Measurements from ENCODE around the gene GTPBP1.
A peak's percentile ranks its signal among the peaks of the same experiment; 100 is the strongest.

The GTPBP1 gene

GRCh38 chr22:38699143-38699542 lies 6.6 kb upstream of the GTPBP1 start:
- peak overlapping the region; percentile 94 to 97 for H3K27ac ChIP-seq
- no peaks in the 10 kb centered on the region for H3K27me3 ChIP-seq
- H3K36me3 ChIP-seq, result peaks cover 0 to 4% (median 0%) of the 10 kb centered on the region in 3 donors
- peak overlapping the region; percentile 68 to 77 for H3K4me3 ChIP-seq
- intact Hi-C loops (cut with DNase I; ENCODE audit: low total_unique reads), result no loop called here
- H3K9me3 ChIP-seq, result no peaks in the 10 kb centered on the region
- peaks cover 0 to 59% (median 36%) of the 10 kb centered on the region in 4 donors for H3K4me1 ChIP-seq
- no peak for TF ChIP-seq CTCF (IDR thresholded peaks at IDR 0.05)
- DNase-seq, result no peak

GRCh38 chr22:38699784-38700183 lies 6.0 kb upstream of the GTPBP1 start:
- peaks cover 0 to 62% (median 39%) of the 10 kb centered on the region in 4 donors for H3K4me1 ChIP-seq
- intact Hi-C loops (cut with DNase I; ENCODE audit: low total_unique reads), result no loop called here
- H3K27ac ChIP-seq, result peak overlapping the region; percentile 94 to 97
- H3K9me3 ChIP-seq, result no peaks in the 10 kb centered on the region
- H3K36me3 ChIP-seq, result no peaks in the 10 kb centered on the region
- no peaks in the 10 kb centered on the region for H3K27me3 ChIP-seq
- H3K4me3 ChIP-seq, result peak overlapping the region; percentile 68 to 77
- no peak for TF ChIP-seq CTCF (IDR thresholded peaks at IDR 0.05)
- DNase-seq, result no peak

- H3K27ac ChIP-seq, result peak overlapping the region; percentile 94 to 97
- no peaks in the 10 kb centered on the region for H3K27me3 ChIP-seq
- H3K9me3 ChIP-seq, result no peaks in the 10 kb centered on the region
- intact Hi-C loops (cut with DNase I; ENCODE audit: low total_unique reads), result no loop called here
- peak overlapping the region; percentile 68 to 77 for H3K4me3 ChIP-seq
- peak; percentile 63 to 84 for DNase-seq
- TF ChIP-seq CTCF (IDR thresholded peaks at IDR 0.05), result no peak
- no peaks in the 10 kb centered on the region for H3K36me3 ChIP-seq
- peaks cover 0 to 60% (median 41%) of the 10 kb centered on the region in 4 donors for H3K4me1 ChIP-seq
Observed at GRCh38 chr22:38700270-38700788, 5.4 kb upstream of the GTPBP1 start.

- Histone ChIP-seq H3K9me3 (no peaks in the 10 kb centered on the region), H3K27me3 (no peaks in the 10 kb centered on the region), H3K4me1 (peaks cover 0 to 54% (median 37%) of the 10 kb centered on the region in 4 donors), H3K4me3 (peak within 1 kb of the TSS; percentile 68 to 77), H3K27ac (peak within 1 kb of the TSS; percentile 94 to 97), H3K36me3 (no peaks in the 10 kb centered on the region)
- peak in 1 of 2 experiments; percentile 29 for TF ChIP-seq CTCF (IDR thresholded peaks at IDR 0.05)
- DNase-seq, result peak; percentile 91 to 96
- intact Hi-C loops (cut with DNase I; ENCODE audit: low total_unique reads), result no loop called here
Observed at GRCh38 chr22:38700789-38701628, 4.7 kb upstream of the GTPBP1 start, which contains the start of gene JOSD1. TSS of gene JOSD1 (minus strand) at chr22:38700943. CDS start at chr22:38699987, 956 bp downstream.

- Histone ChIP-seq H3K27me3 (no peaks in the 10 kb centered on the region), H3K9me3 (no peaks in the 10 kb centered on the region), H3K4me1 (peaks cover 0 to 40% (median 22%) of the 10 kb centered on the region in 4 donors), H3K4me3 (peak overlapping the region; percentile 42 to 97), H3K36me3 (peaks cover 0 to 4% (median 0%) of the 10 kb centered on the region in 3 donors), H3K27ac (peak overlapping the region; percentile 69 to 78)
- no peak for DNase-seq
- intact Hi-C loops (cut with DNase I; ENCODE audit: low total_unique reads), result loop anchor here (5.0 kb wide), 1 partner anchor 48 kb away; no protein-coding TSS in a partner anchor
- no peak for TF ChIP-seq CTCF (IDR thresholded peaks at IDR 0.05)
Observed at GRCh38 chr22:38704654-38705234, 1.0 kb upstream of the GTPBP1 start.

Data from tibial artery (tissue), 4 donors.